Activated naive CD4-positive, alpha-beta T cell treated with anti-CD3 and anti-CD28 coated beads, Interleukin-2, amount 50 U/mL, for 24 hours (primary cell): ENCODE measurements around the gene ZNF785.
A peak's percentile ranks its signal among the peaks of the same experiment; 100 is the strongest.

Source experiments
- H3K27ac Mint-ChIP-seq: one replicate; pipeline ENCODE4 v1.8.0; 2021; ENCODE audit warnings: mild to moderate bottlenecking, mixed read lengths
- H3K27me3 Mint-ChIP-seq: one replicate; pipeline ENCODE4 v1.8.0; 2021; ENCODE audit warnings: mixed read lengths
- H3K36me3 Mint-ChIP-seq: one replicate; pipeline ENCODE4 v1.8.0; 2021; ENCODE audit warnings: mixed read lengths
- H3K4me1 Mint-ChIP-seq: one replicate; pipeline ENCODE4 v1.8.0; 2021; ENCODE audit warnings: mixed read lengths
- H3K4me3 Mint-ChIP-seq: one replicate; pipeline ENCODE4 v1.8.0; 2021; ENCODE audit warnings: mild to moderate bottlenecking, mixed read lengths
- H3K9me3 Mint-ChIP-seq: one replicate; pipeline ENCODE4 v1.8.0; 2021; ENCODE audit warnings: mixed read lengths

ZNF785 gene

DNA sequence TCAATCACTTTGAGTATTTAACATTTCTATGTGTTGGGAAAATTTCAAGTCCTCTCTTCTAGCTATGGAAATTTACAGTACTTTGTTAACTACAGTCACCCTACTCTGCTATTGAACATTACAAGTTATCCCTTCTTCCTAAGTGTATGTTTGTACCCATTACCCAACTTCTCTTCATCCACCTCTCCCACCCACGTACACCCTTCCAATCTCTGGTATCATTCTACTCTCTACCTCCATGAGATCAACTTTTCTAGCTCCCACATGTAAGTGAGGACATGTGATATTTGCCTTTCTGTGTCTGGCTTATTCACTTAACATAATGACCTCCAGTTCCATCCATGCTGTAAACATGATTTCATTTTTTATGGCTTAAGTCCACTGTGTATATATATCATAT is 10.8 kb downstream of the ZNF785 start:
- H3K4me3 Mint-ChIP-seq, result no peak overlapping the region
- H3K27me3 Mint-ChIP-seq, result no peaks in the 10 kb centered on the region
- H3K27ac Mint-ChIP-seq, result no peak overlapping the region
- peaks cover 22% of the 10 kb centered on the region for H3K4me1 Mint-ChIP-seq
- no peaks in the 10 kb centered on the region for H3K36me3 Mint-ChIP-seq
- H3K9me3 Mint-ChIP-seq, result no peaks in the 10 kb centered on the region

DNA sequence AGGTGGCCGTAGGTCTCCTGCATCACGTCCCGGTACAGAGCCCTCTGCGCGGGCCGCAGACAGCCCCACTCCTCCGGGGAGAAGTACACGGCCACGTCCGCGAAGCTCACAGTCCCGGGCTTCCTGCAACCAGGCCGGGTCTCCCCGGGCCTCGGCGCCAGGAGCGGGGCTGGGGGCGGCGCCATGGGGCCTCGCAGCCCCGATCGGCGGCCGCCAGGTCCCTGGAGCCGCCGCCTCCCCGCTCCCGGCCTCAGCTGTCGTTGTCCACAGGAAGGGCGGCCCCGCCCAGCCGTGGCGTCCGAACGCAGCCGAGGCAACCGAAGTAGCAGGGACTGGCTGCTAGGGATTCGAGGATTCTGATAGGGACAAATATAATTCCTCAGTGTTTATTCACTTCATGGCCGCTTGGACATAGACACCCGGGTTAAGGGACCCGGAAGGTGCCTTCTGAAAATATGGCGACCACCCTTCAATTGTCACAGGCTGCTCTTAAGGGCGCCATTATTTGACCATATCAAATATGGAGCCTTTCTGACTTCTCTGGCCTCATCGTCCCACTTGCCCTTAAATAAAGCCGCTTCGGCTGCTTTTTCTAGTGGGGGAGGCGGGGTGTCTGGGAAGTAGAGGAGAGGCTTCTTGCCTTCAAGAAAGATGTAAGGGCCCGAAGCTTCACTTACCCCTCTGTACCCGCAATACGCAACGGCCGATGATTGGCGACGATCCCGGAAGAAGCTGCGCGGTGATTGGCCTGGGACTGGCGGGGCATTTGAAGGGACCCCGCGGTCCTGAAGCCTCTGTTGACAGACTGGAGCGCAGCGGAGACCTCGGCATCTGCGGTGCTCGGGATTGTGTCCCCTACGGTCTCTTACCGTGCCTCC is 13.8 kb downstream of the ZNF785 start, which contains the start of gene ZNF688:
Gene ZNF688 (minus strand): TSS at position 270 of the 878 bp plus-strand sequence. CDS start 85 bp downstream, at position 185.
- Mint-ChIP-seq H3K27ac (peak within 1 kb of the TSS; percentile 92), H3K9me3 (no peaks in the 10 kb centered on the region), H3K4me3 (peak within 1 kb of the TSS; percentile 89), H3K4me1 (peaks cover 40% of the 10 kb centered on the region), H3K36me3 (no peaks in the 10 kb centered on the region), H3K27me3 (no peaks in the 10 kb centered on the region)

DNA sequence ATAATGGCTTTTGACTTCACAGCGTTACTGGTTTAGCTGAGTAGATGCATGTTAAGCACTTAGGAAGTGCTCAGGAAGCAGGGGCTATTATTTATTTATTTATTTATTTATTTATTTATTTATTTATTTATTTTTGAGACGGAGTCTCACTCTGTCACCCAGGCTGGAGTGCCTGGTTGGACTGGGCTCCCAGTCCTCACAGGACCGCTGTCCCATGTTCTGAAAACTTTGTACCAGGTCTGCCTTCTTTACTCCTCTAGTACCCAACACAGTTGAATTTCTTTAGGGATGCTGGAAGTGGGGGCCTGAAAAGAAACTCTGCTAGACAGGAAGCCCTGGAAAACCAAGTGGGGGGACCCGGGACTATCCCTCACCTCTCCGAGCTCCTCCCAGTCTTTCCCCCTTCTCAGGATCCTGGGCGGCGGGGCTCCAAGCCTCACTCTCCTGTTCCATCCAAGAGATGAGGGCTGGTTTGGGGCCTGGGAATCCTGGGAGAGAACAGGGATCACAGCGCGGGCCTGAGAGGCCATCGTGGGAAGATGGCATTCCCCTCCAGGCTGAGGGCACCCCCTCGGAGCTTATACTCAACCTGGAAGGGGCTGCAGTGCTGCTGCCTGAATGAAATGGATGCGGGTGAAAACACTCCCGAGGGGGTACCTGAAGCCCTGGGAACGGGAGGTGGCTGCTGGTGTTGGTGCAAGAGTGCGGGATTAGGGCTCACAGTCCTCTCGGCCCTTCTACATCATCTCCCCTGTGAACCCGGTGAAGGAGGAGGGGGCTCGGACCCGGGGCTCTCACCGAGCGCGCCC is 14.7 kb downstream of the ZNF785 start:
- Mint-ChIP-seq H3K4me3 (peak overlapping the region; percentile 85), H3K27ac (peak overlapping the region; percentile 92), H3K9me3 (no peaks in the 10 kb centered on the region), H3K4me1 (peaks cover 45% of the 10 kb centered on the region), H3K36me3 (no peaks in the 10 kb centered on the region), H3K27me3 (no peaks in the 10 kb centered on the region)

DNA sequence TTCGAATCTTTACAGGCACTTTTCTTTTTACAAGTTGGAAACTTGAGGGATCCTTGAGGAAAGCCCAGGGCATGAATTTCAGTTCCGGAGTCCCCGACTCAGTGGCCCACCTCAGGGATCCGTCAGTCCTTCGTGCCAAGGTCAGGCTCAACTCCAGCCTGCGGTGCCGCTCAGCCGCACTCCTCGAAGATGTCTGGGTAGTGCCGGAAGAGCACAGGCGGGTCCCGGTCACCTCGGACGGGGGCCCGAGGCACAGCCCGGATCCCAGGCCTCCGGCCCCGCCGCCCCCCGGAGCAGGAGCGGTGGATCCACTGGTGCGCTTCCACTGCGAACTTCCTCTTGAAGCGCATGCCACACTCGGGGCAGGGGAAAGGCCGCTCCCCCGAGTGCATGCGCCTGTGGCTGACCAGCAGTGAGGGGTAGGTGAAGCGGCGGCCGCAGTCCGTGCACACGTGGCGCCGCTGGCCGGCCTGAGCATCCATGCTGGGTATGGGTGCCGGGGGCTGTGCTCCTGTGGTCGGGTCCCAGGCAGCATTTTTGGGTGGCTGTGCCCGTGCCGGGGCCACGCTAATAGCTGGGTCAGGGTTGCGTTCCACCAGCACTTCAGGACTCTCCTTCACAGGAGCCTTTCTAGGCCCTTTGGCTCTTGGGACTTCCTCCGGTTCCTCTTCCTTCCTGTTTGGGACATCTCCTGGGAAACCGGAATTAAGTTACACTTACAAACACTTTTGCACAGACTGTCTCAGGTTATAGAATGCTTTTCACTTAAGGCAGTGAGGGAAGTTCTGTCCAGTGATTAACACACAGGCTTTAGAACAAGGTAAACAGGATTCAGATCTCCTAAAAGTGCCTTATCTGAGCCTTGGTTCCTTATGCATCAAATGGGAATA is 15.5 kb downstream of the ZNF785 start:
- Mint-ChIP-seq H3K27me3 (no peaks in the 10 kb centered on the region), H3K27ac (peak overlapping the region; percentile 30), H3K4me3 (peak overlapping the region; percentile 52), H3K9me3 (no peaks in the 10 kb centered on the region), H3K36me3 (no peaks in the 10 kb centered on the region), H3K4me1 (peaks cover 45% of the 10 kb centered on the region)

DNA sequence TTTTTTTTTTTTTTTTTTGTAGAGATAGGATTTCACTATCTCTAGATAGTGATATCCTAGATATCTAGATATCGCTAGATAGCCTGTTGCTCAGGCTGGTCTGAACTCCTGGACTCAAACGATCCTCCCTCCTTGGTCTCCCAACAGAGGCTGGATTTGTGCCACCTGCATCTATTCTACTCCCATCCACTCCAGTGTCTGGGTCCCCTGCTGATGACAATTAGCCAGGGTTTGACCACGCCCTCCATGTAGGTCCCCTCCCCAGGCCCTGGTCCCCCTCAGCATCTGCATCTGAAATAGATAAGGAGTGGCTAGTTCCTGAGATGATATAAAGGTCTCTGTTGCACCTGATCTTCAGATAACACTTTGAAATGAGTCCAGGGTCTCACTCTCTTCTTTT is 16.2 kb downstream of the ZNF785 start:
- no peak overlapping the region for H3K4me3 Mint-ChIP-seq
- H3K9me3 Mint-ChIP-seq, result no peaks in the 10 kb centered on the region

DNA sequence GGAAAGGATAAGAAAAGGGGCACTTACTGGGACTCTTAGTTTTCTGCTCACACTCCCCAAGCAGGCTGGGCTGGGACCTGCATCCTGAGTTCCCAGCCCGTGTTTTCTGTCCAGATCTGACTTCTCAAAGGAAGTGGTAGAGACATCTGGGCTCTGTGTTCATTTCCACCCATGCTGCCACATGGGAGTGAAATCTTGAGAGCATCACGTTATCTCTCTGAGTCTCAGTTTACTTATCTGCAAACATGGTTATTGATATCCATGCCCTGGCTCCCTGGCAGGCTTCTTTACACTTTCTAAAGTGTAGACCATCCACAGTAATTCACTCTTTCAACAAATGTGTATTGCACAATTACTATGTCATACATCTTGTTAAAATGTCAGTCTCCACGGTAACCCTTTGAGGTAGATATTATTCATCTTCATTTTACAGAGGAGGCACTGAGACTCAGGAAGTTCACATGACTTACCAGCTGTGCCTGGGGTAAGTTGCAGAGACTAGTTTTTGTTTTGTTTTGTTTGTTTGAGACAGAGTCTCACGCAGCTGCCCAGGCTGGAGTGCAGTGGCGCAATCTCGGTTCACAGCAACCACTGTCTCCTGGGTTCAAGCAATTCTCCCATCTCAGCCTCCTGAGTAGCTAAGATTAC is 17.4 kb downstream of the ZNF785 start:
- Mint-ChIP-seq H3K27ac (peak overlapping the region; percentile 98), H3K9me3 (no peaks in the 10 kb centered on the region), H3K4me1 (peaks cover 41% of the 10 kb centered on the region), H3K36me3 (no peaks in the 10 kb centered on the region), H3K4me3 (peak overlapping the region; percentile 81), H3K27me3 (no peaks in the 10 kb centered on the region)

More for the DNA sequence above, 16.2 kb downstream of the ZNF785 start:
- no peaks in the 10 kb centered on the region for H3K27me3 Mint-ChIP-seq
- H3K27ac Mint-ChIP-seq, result no peak overlapping the region
- H3K4me1 Mint-ChIP-seq, result peaks cover 45% of the 10 kb centered on the region
- H3K36me3 Mint-ChIP-seq, result no peaks in the 10 kb centered on the region

DNA sequence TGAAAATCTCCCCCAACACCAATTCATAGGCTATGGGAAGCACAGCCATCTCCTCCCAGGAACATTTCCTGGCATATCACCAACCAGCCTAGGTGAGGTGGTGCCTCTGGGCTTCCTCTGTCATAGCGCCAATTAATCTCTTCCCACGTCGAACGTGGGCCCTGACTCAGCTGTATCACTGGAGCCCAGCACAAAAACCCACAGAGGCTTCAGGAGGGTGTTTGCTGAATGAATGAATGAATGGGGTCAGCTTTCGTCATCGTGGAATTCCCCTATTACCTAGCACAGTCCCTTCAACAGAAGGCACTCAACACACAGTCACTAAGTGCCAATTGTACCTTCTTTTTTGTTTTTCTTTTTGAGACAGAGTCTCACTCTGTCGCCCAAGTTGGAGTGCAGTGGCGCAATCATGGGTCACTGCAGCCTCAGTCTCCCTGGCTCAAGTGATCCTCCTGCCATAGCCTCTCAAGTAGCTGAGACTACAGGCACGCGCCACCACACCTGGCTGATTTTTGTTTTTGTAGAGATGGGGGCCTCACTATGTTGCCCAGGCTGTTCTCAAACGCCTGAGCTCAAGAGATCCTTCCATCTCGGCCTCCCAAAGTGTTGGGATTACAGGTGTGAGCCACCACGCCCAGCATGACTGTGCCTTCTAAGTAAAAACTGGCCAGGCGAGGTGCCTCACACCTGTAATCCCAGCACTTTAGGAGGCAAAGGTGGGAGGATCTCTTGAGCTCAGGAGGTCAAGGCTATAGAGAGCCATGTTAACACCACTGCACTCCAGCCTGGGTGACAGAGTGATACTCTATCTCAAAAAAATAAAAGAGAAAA is 18.1 kb downstream of the ZNF785 start:
- peak overlapping the region; percentile 81 for H3K4me3 Mint-ChIP-seq
- no peaks in the 10 kb centered on the region for H3K36me3 Mint-ChIP-seq
- no peaks in the 10 kb centered on the region for H3K27me3 Mint-ChIP-seq
- H3K4me1 Mint-ChIP-seq, result peaks cover 38% of the 10 kb centered on the region
- H3K9me3 Mint-ChIP-seq, result no peaks in the 10 kb centered on the region
- H3K27ac Mint-ChIP-seq, result peak overlapping the region; percentile 98

DNA sequence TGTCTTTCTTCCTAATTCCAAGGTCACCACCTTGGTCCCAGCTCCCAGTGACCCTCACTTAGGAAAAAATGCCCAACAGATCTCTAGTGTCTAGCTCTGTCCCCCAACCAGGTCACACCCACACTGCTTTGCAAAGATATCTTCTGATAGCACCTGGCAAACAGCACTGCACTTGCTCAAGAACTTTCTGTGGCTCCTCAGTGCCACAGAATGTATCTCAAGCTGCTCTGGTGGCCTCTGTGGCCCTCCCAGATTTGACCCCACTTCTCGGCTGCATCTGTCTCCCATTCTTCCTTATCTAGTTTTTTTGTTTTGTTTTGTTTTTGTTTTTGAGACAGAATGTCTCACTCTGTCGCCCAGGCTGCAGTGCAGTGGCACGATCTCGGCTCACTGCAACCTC is 19.0 kb downstream of the ZNF785 start:
- H3K27me3 Mint-ChIP-seq, result no peaks in the 10 kb centered on the region
- no peak overlapping the region for H3K4me3 Mint-ChIP-seq
- H3K9me3 Mint-ChIP-seq, result no peaks in the 10 kb centered on the region
- H3K36me3 Mint-ChIP-seq, result no peaks in the 10 kb centered on the region
- H3K27ac Mint-ChIP-seq, result peak overlapping the region; percentile 33
- H3K4me1 Mint-ChIP-seq, result peaks cover 35% of the 10 kb centered on the region

DNA sequence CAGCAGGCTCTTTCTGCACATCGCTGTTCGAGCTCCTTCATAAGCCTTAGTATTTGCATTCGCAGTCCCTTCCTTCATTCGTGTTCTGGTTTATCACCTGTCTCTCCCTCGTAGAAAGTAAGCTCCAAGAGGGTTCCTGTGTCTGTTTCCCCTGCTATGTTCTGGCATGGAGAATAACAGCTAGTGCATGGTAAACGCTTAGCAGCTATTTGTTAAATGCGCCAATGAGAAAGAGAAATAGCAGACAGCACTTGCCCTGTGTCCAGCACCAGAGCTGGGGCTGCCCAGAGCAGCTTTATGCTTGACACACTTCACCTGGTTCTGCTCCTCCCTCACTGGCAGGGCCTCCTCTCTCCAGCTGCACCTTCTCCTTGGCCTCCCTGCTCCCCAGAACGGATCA is 19.5 kb downstream of the ZNF785 start:
- Mint-ChIP-seq H3K4me1 (peaks cover 38% of the 10 kb centered on the region), H3K4me3 (no peak overlapping the region), H3K27me3 (no peaks in the 10 kb centered on the region), H3K27ac (peak overlapping the region; percentile 33), H3K9me3 (no peaks in the 10 kb centered on the region), H3K36me3 (no peaks in the 10 kb centered on the region)

DNA sequence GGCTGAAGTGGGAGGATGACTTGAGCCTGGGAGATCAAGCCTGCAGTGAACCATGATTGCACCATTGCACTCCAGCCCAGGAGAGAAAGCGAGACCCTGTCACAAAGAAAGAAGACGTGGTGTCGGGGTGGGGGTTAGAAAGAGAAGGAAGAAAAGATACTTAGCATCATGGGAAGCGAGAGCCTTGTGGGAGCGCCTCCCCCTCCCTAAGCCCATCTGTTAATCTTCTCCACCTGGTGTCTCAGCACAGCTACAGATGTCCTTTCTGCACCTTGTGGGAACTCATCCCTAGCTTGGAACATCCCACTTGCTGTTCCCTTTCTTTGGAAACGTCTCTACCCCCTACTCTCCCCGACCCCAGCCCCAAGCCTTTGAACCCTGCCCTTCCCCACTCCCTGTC is 20.0 kb downstream of the ZNF785 start:
- Mint-ChIP-seq H3K27me3 (no peaks in the 10 kb centered on the region), H3K27ac (no peak overlapping the region), H3K9me3 (no peaks in the 10 kb centered on the region), H3K36me3 (no peaks in the 10 kb centered on the region), H3K4me3 (no peak overlapping the region), H3K4me1 (peaks cover 37% of the 10 kb centered on the region)

DNA sequence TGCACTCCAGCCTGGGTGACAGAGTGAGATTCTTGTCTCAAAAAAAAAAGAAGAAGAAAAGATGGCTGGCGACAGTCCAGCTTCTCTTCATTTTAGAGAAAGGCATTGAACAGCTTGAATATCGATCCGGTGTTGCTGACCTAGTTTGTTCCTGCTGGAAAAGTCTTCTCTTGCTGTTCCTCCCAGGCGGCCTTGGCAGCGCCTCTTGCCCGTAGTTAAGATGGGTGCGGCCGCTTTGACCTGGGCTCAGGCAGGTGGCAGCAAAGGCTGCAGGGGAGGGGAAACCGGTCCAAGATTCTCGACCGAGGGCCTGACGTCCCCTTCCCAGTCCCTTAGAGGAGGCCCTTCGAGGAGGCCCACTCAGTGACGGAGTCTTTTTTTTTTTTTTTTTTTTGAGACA is 23.5 kb downstream of the ZNF785 start:
- Mint-ChIP-seq H3K27me3 (no peaks in the 10 kb centered on the region), H3K9me3 (no peaks in the 10 kb centered on the region), H3K27ac (no peak overlapping the region), H3K36me3 (no peaks in the 10 kb centered on the region), H3K4me3 (peak overlapping the region; percentile 85), H3K4me1 (peaks cover 31% of the 10 kb centered on the region)

DNA sequence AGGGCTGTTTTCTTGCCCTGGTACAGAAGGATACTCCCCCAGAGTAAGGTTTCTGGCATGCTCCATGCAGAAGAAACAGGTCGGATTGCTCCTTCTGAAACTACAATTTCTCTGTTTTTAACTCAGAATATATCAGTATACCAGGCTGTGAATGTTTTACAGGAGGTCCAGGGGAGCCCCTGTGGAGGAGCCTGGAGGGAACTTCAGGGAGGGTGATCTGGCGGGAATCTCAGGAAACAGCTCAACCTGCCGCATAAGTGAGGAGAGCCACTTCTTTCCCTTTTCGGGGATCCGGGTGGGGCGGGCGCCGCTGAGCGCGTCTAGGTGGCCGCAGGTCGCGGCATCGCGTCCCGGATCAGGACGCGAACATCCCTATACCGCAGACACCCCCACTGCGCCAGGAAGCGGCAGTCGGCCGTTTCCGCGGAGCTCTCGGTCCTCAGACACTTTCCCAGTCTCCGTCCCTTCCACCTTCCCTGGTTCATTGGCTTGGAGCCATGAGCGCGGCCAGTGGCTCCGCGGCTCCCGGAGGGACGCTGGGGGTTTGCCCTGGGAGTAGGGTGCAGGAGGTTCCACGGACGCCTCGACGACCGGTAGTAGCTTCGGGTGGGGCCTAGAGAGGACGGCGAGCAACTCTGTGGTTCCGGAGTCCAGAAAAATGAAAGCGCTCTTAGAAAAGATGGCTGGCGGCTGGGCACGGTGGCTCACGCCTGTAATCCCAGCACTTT is 24.2 kb downstream of the ZNF785 start:
- Mint-ChIP-seq H3K36me3 (no peaks in the 10 kb centered on the region), H3K9me3 (no peaks in the 10 kb centered on the region), H3K27me3 (no peaks in the 10 kb centered on the region), H3K27ac (peak overlapping the region; percentile 84), H3K4me3 (peak overlapping the region; percentile 85), H3K4me1 (peaks cover 29% of the 10 kb centered on the region)

DNA sequence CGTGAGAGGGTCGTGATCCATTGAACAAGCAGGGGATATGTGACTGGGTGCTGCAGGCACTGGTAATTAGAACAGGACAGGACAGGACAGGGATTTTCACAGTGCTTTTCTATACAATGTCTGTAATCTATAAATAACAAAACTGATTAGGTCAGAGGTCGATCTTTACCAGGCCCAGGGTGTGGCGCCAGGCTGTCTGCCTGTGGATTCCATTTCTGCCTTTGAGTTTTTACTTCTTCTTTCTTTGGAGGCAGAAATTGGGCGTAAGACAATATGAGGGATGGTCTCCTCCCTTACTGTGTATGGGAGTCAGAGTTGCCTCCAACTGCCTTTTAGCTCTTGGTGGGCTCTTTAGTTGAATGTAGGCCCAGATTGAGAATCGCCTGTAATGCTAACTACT is 25.8 kb downstream of the ZNF785 start:
- Mint-ChIP-seq H3K9me3 (no peaks in the 10 kb centered on the region), H3K27ac (peak overlapping the region; percentile 81), H3K4me1 (peaks cover 33% of the 10 kb centered on the region), H3K27me3 (no peaks in the 10 kb centered on the region), H3K36me3 (no peaks in the 10 kb centered on the region), H3K4me3 (no peak overlapping the region)
